DND-41 (cell line): ENCODE data around the gene FAM161A.

ENCODE experiments used
- ATAC-seq: fragments of 200-7000 bp; cut with Tn5 transposase; 3 replicates; pipeline ENCODE4 v1.9.1; 2021; ENCODE audit warnings: low read depth; ENCODE audit not compliant: insufficient read depth
- DNase-seq: peaks from one replicate; pipeline ENCODE4 v3.0.0-alpha.2; 2020
- H2AFZ ChIP-seq: 2 replicates; pipeline ENCODE4 v1.6.0; 2012; ENCODE audit warnings: low read depth, low read length
- H3K27ac ChIP-seq: 2 replicates; pipeline ENCODE4 v1.5.1; 2012; ENCODE audit warnings: low read length, inconsistent platforms
- H3K27me3 ChIP-seq: fragments of 200-600 bp; sonication (generic); 2 replicates; pipeline ENCODE4 v1.6.0; 2012; ENCODE audit warnings: low read length, mild to moderate bottlenecking, inconsistent platforms; ENCODE audit not compliant: insufficient read depth, poor library complexity
- H3K36me3 ChIP-seq: 2 replicates; pipeline ENCODE4 v1.5.1; 2012; ENCODE audit warnings: low read length, inconsistent platforms; ENCODE audit not compliant: insufficient read depth
- H3K4me1 ChIP-seq: 2 replicates; pipeline ENCODE4 v1.5.1; 2012; ENCODE audit warnings: mild to moderate bottlenecking, low read length; ENCODE audit not compliant: insufficient read depth
- H3K4me2 ChIP-seq: 2 replicates; pipeline ENCODE4 v1.6.0; 2012; ENCODE audit warnings: mild to moderate bottlenecking, moderate library complexity, low read length, inconsistent platforms; ENCODE audit not compliant: insufficient read depth
- H3K4me3 ChIP-seq, 2 experiments: fragments of 200-600 bp in 1 of 2; shearing (Covaris generic) in 1 of 2; 2 replicates each; pipeline ENCODE4 v1.5.1; 2012 to 2016; ENCODE audit warnings: inconsistent platforms in 2 of 2, low read length in 2 of 2, mild to moderate bottlenecking in 2 of 2, low read depth in 1 of 2, moderate library complexity in 1 of 2
- H3K79me2 ChIP-seq: 2 replicates; pipeline ENCODE4 v1.6.0; 2012; ENCODE audit warnings: low read length, inconsistent platforms; ENCODE audit not compliant: insufficient read depth
- H3K9ac ChIP-seq: 2 replicates; pipeline ENCODE4 v1.6.0; 2012; ENCODE audit warnings: low read depth, mild to moderate bottlenecking, inconsistent platforms, low read length, moderate library complexity
- H3K9me3 ChIP-seq: 2 replicates; pipeline ENCODE4 v1.5.1; 2012; ENCODE audit warnings: low read length, moderate library complexity, mild to moderate bottlenecking, inconsistent platforms; ENCODE audit not compliant: insufficient read depth, severe bottlenecking
- H4K20me1 ChIP-seq: 2 replicates; pipeline ENCODE4 v1.6.0; 2012; ENCODE audit warnings: low read length; ENCODE audit not compliant: insufficient read depth
- EZH2 ChIP-seq: IDR thresholded peaks from 3 replicates; pipeline ENCODE4 v1.6.1; 2012; ENCODE audit warnings: borderline replicate concordance, low read depth, mild to moderate bottlenecking, moderate library complexity, low read length, inconsistent platforms; ENCODE audit not compliant: severe bottlenecking
- TF ChIP-seq, protein P1 (sequence below): IDR thresholded peaks from 2 replicates; pipeline ENCODE4 v1.5.1; 2012; ENCODE audit warnings: borderline replicate concordance, low read length, moderate library complexity, mild to moderate bottlenecking; ENCODE audit not compliant: poor library complexity, severe bottlenecking; ENCODE audit errors: extremely low read depth

Gene FAM161A, protein sequence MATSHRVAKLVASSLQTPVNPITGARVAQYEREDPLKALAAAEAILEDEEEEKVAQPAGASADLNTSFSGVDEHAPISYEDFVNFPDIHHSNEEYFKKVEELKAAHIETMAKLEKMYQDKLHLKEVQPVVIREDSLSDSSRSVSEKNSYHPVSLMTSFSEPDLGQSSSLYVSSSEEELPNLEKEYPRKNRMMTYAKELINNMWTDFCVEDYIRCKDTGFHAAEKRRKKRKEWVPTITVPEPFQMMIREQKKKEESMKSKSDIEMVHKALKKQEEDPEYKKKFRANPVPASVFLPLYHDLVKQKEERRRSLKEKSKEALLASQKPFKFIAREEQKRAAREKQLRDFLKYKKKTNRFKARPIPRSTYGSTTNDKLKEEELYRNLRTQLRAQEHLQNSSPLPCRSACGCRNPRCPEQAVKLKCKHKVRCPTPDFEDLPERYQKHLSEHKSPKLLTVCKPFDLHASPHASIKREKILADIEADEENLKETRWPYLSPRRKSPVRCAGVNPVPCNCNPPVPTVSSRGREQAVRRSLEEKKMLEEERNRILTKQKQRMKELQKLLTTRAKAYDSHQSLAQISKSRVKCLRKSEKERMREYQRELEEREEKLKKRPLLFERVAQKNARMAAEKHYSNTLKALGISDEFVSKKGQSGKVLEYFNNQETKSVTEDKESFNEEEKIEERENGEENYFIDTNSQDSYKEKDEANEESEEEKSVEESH

DNA sequence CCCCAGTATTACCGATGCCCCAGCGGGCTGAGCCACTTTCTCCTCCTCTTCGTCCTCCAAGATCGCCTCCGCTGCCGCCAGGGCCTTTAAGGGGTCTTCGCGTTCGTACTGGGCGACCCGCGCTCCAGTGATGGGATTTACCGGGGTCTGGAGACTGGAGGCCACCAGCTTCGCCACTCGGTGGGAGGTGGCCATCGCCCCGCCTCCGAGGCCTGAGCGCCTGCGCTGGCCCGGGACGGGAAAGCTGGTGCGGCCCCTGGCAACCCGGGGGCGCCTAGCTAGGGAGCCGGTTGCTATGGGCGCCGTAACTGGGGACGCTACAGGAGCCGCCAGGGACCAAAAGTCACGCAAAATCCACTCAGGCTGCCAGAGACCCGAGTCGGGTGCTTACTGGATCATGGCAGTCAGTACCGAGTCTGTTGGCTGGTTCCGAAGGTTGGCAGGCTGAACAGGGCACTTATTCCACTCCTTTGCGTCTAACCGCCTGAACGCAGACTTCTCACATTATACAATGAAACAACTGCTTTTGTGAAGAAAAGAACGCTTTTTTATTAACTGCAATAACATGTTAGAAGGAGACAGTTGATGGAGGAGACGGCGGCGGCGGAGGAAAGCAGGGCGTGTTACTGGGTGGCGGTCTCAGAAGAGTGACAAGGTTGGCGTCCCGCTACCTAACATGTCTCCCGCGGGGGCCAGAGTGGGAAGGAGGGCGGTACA is at the start of gene FAM161A:
Gene FAM161A (minus strand): TSS at position 214 of the 717 bp plus-strand sequence. CDS start 19 bp downstream, at position 195.
- ATAC-seq, result peak; percentile 73

DNA sequence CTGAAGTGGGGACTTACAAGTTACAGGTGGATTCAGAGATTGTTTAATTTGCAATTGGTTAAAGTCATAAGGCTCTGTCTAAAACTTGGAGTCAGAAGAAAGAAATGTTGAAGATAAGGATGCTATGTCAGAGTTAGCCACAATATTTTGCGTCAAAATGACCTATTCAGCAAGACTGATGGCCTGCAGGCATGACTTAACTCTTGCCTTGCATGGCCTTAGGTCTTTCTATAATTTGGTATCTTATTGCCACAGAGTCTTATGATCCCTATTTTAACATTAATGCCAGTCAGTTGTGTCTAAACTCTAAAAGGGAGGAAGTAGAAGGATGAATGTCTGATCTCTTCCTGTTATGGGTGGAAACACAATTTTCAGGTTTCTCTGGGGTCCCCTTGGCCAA is 46.4 kb upstream of the FAM161A start:
- H3K36me3 ChIP-seq, result no peaks in the 10 kb centered on the region
- H4K20me1 ChIP-seq, result no peaks in the 10 kb centered on the region
- no peak overlapping the region for H3K4me2 ChIP-seq
- TF ChIP-seq EZH2, result no peak
- TF ChIP-seq, protein P1, sequence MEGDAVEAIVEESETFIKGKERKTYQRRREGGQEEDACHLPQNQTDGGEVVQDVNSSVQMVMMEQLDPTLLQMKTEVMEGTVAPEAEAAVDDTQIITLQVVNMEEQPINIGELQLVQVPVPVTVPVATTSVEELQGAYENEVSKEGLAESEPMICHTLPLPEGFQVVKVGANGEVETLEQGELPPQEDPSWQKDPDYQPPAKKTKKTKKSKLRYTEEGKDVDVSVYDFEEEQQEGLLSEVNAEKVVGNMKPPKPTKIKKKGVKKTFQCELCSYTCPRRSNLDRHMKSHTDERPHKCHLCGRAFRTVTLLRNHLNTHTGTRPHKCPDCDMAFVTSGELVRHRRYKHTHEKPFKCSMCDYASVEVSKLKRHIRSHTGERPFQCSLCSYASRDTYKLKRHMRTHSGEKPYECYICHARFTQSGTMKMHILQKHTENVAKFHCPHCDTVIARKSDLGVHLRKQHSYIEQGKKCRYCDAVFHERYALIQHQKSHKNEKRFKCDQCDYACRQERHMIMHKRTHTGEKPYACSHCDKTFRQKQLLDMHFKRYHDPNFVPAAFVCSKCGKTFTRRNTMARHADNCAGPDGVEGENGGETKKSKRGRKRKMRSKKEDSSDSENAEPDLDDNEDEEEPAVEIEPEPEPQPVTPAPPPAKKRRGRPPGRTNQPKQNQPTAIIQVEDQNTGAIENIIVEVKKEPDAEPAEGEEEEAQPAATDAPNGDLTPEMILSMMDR, result no peak
- H3K9me3 ChIP-seq, result no peaks in the 10 kb centered on the region
- H2AFZ ChIP-seq, result no peak overlapping the region; the same call in 1 of the 2 replicates
- ATAC-seq, result no peak
- DNase-seq, result no peak
- H3K4me1 ChIP-seq, result peaks cover 7% of the 10 kb centered on the region
- H3K79me2 ChIP-seq, result no peaks in the 10 kb centered on the region
- H3K27ac ChIP-seq, result no peak overlapping the region
- no peaks in the 10 kb centered on the region for H3K27me3 ChIP-seq
- H3K4me3 ChIP-seq, result no peak overlapping the region
- H3K9ac ChIP-seq, result no peak overlapping the region

More for the DNA sequence above, at the start of gene FAM161A:
- Histone ChIP-seq H3K4me3 (peak within 1 kb of the TSS; percentile 74 to 95), H3K4me1 (peaks cover 20% of the 10 kb centered on the region), H3K9ac (peak within 1 kb of the TSS; percentile 69), H3K27me3 (no peaks in the 10 kb centered on the region), H3K36me3 (no peaks in the 10 kb centered on the region; the same call in 1 of the 2 replicates), H2AFZ (peak within 1 kb of the TSS; percentile 98), H4K20me1 (no peaks in the 10 kb centered on the region), H3K27ac (peak within 1 kb of the TSS; percentile 88), H3K79me2 (no peaks in the 10 kb centered on the region), H3K4me2 (peak within 1 kb of the TSS; percentile 96), H3K9me3 (no peaks in the 10 kb centered on the region)
- peak; percentile 80 for DNase-seq
- no peak for TF ChIP-seq EZH2
- TF ChIP-seq, protein P1, result no peak

DNA sequence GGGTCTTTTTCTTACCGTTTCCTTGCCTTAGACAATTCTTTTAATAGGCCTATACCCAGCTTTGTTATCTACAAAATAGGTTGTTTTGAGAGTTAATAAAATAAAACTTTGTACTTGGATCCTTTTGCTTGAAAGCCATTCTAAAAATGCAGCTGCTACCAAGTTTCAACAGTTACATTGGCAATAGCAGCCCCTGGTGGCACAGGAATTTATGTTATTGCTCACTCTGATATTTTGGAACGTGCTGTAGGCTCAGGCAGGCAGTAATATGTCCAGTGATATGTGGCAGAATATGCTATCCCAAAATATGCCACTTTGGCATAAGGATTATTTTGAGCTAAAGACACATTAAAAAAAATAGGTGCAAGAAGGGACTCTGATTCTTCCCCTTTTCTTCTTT is 45.0 kb upstream of the FAM161A start:
- DNase-seq (no peak), ATAC-seq (peak; percentile 57; the same call in 1 of the 3 replicates)
- Histone ChIP-seq H3K4me2 (no peak overlapping the region), H3K4me1 (no peaks in the 10 kb centered on the region), H3K79me2 (no peaks in the 10 kb centered on the region), H3K9me3 (no peaks in the 10 kb centered on the region), H2AFZ (no peak overlapping the region), H3K9ac (no peak overlapping the region), H4K20me1 (no peaks in the 10 kb centered on the region), H3K27ac (no peak overlapping the region), H3K36me3 (no peaks in the 10 kb centered on the region), H3K27me3 (no peaks in the 10 kb centered on the region), H3K4me3 (no peak overlapping the region)
- TF ChIP-seq, protein P1, result peak; percentile 56
- TF ChIP-seq EZH2, result no peak
